Stomach (tissue), 9 donors: ENCODE results near the gene CA5A. TPM values are rescaled to one million over a fixed set of nuclear protein-coding genes. Genes with fewer than 3 reads are reported as not detected.
"Not testable (repeated sequence)": the region's sequence is repeated elsewhere in the genome, so short reads cannot be mapped to it uniquely, and the experiment has no call there.

ENCODE experiments used
- DNase-seq, 2 donors: peaks; one replicate each; pipeline versions ENCODE4 v3.0.0 to v3.0.0-alpha.2; 2013 to 2019
- H3K27ac ChIP-seq, 5 donors: fragments of 200-600 bp in 4 of 5; sonication (generic) in 4 of 5; one replicate each; pipeline ENCODE4 v1.5.1; 2013 to 2019; ENCODE audit warnings: mild to moderate bottlenecking in 1 of 5, moderate library complexity in 1 of 5
- H3K27me3 ChIP-seq, 3 donors: fragments of 200-600 bp; sonication (generic); one replicate each; pipeline ENCODE4 v1.5.1; 2017 to 2019; ENCODE audit warnings: mixed run types in 1 of 3
- H3K36me3 ChIP-seq, 4 donors: fragments of 200-600 bp; sonication (generic); 1 replicate in 3 of 4; 2 replicates in 1 of 4; pipeline ENCODE4 v1.5.1; 2016 to 2019
- H3K4me1 ChIP-seq, 4 donors: fragments of 200-600 bp; sonication (generic); one replicate each; pipeline ENCODE4 v1.5.1; 2016 to 2019
- H3K4me3 ChIP-seq, 4 donors: fragments of 200-600 bp; sonication (generic) in 3 of 4; one replicate each; pipeline ENCODE4 v1.5.1; 2016 to 2019; ENCODE audit warnings: mild to moderate bottlenecking in 1 of 4
- H3K9me3 ChIP-seq, 4 donors: fragments of 200-600 bp; sonication (generic); one replicate each; pipeline ENCODE4 v1.5.1; 2016 to 2019
- EP300 ChIP-seq: sonication (generic); formaldehyde crosslinking; IDR thresholded peaks from one replicate; pipeline ENCODE4 v1.6.1; 2017; ENCODE audit warnings: antibody characterized with exemption
- POLR2A ChIP-seq, 4 donors: fragments of 450-650 bp; IDR thresholded peaks; one replicate each; pipeline ENCODE4 v1.6.1; 2016; ENCODE audit warnings: antibody characterized with exemption in 4 of 4, control low read depth in 2 of 4, mild to moderate bottlenecking in 1 of 4, moderate library complexity in 1 of 4
- POLR2AphosphoS5 ChIP-seq, 3 donors: sonication (generic); formaldehyde crosslinking; IDR thresholded peaks; one replicate each; pipeline ENCODE4 v1.6.1; 2016; ENCODE audit warnings: antibody characterized with exemption in 3 of 3
- WGBS, 5 donors: extraction: QIAGEN DNeasy Blood & Tissue Kit in 3 of 5; methylation state at CpG; one replicate each; pipeline versions ENCODE4 v1.1.5 to v1.1.7; 2013 to 2018; 5-methylcytosine and 5-hydroxymethylcytosine counted together
- intact Hi-C: fragments of 100-400 bp; cut with DNase I; formaldehyde crosslinking; loops from one replicate; pipeline ENCODE4 v1.15.1; 2023; ENCODE audit warnings: low total_unique reads
- polyA plus RNA-seq, 3 donors: library from polyadenylated mRNA; stranded (reverse); fragments of 200-250 nt; gene quantifications; one replicate each; pipeline ENCODE4 v1.2.3, GENCODE V29; 2013
- total RNA-seq, 5 donors: library from RNA; depleted of rRNA; stranded (reverse); fragments of >200 nt; gene quantifications; one replicate each; pipeline versions ENCODE4 v1.1.0 to v1.2.3, GENCODE V29; 2014 to 2016
- TF ChIP-seq, protein P1 (sequence below), 7 experiments: fragments of 450-650 bp in 4 of 7; fragments of 200-600 bp in 3 of 7; sonication (generic) in 3 of 7; IDR thresholded peaks; one replicate each; pipeline ENCODE4 v1.5.1; 2016 to 2019; ENCODE audit warnings: antibody characterized with exemption in 7 of 7, control low read depth in 2 of 7, mild to moderate bottlenecking in 1 of 7
- donor health status: healthy with polysubstance abuse.
- donor health status: Bipolar disorder and iron deficiency.
- donor health status: healthy.

The CA5A gene
- total and polyA plus RNA-seq, 8 donors: not detected

DNA sequence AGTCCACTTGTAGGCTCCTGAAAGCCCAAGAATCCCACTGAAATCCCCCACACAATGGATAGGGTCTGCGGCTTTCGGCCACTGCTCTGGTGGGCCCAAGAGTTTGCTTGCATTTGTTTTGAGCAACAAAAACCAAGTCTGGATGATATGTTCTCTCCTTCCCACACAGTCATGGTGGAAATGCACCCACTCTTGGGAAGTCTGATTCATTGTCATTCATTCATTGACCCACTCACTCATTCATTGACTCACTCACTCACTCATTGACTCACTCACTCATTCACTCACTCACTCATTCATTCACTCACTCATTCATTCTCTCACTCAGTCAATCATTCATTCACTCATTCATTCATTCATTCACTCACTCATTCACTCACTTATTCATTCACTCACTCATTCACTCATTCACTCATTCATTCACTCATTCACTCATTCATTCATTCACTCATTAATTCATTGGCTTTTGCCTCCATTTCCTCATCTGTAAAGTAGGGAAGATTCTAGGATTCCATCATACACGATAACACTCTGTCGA is 2.2 kb upstream of the CA5A start:
- 96 to 100% (median 97%) methylated on average over 4 of the region's 4 CpGs for WGBS, 5 donors

DNA sequence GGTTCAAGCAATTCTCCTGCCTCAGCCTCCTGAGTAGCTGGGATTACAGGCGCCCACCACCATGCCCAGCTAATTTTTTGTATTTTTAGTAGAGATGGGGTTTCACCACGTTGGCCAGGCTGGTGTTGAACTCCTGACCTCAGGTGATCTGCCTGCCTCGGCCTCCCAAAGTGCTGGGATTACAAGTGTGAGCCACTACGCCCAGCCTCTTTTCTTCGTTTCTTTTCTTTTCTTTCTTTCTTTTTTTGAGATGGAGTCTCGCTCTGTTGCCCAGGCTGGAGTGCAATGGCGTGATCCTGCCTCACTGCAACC is 858 bp upstream of the CA5A start:
- intact Hi-C loops, H3K27ac ChIP-seq, H3K4me3 ChIP-seq, H3K36me3 ChIP-seq, DNase-seq, H3K9me3 ChIP-seq, H3K4me1 ChIP-seq, H3K27me3 ChIP-seq: not testable (repeated sequence)
- WGBS, 5 donors: 81 to 87% (median 84%) methylated on average over 7 of the region's 7 CpGs

More for the DNA sequence above, 2.2 kb upstream of the CA5A start:
- Histone ChIP-seq H3K36me3 (no peaks in the 10 kb centered on the region), H3K9me3 (no peaks in the 10 kb centered on the region), H3K27ac (no peak overlapping the region), H3K4me1 (no peaks in the 10 kb centered on the region), H3K4me3 (no peak overlapping the region), H3K27me3 (no peaks in the 10 kb centered on the region)
- TF ChIP-seq EP300 (no peak), POLR2A (IDR thresholded peaks at IDR 0.05) (no peak), POLR2AphosphoS5 (IDR thresholded peaks at IDR 0.05) (no peak)
- TF ChIP-seq, protein P1, sequence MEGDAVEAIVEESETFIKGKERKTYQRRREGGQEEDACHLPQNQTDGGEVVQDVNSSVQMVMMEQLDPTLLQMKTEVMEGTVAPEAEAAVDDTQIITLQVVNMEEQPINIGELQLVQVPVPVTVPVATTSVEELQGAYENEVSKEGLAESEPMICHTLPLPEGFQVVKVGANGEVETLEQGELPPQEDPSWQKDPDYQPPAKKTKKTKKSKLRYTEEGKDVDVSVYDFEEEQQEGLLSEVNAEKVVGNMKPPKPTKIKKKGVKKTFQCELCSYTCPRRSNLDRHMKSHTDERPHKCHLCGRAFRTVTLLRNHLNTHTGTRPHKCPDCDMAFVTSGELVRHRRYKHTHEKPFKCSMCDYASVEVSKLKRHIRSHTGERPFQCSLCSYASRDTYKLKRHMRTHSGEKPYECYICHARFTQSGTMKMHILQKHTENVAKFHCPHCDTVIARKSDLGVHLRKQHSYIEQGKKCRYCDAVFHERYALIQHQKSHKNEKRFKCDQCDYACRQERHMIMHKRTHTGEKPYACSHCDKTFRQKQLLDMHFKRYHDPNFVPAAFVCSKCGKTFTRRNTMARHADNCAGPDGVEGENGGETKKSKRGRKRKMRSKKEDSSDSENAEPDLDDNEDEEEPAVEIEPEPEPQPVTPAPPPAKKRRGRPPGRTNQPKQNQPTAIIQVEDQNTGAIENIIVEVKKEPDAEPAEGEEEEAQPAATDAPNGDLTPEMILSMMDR (IDR thresholded peaks at IDR 0.05): no peak
- intact Hi-C loops: no loop called here
- DNase-seq: no peak

DNA sequence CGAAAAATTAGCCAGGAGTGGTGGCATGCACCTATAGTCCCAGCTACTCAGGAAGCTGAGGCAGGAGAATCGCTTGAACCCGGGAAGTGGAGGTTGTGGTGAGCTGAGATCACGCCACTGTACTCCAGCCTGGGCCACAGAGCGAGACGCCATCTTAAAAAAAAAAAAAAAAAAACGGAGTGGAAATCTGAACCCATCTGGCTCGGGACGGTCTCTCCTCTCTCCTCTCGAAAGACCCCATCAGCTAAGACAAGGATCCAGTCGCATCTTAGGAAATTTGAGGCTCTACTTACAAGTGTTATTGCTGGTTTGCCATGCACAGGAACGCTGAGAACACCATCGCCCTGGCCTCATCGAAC is 334 bp downstream of the CA5A start:
- H3K27ac ChIP-seq, H3K4me1 ChIP-seq, intact Hi-C loops, H3K4me3 ChIP-seq, H3K9me3 ChIP-seq, DNase-seq, H3K27me3 ChIP-seq, H3K36me3 ChIP-seq: not testable (repeated sequence)
- 89 to 94% (median 92%) methylated on average over 11 to 14 of the region's 14 CpGs for WGBS, 5 donors

DNA sequence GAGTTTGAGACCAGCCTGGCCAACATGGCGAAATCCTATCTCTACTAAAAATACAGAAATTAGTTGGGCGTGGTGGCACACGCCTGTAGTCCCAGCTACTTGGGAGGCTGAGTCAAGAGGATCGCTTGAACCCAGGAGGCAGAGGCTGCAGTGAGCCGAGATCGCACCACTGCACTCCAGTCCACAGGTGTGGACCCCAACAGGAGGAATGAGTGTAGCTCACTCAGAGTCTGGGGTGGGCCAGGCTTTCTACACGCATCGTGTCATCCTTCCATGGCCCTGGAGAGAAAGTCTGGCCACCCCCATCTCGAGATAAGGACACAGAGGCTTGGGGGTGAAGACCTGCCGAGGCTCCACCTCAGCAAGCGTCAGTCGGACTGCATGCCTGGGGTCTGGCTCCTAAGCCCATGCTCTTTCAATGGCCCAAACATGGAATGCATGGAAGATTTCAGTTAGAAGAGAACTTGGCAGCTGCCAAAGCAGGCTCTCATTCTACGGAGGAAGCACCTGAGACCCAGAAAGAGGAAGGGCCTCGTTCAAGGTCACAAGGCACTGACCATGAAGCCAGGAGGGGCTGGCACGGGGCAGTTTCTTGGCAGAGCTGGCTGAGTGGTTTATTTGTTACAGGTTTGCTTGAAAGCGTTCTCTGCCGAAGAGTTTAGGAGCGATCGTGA is 1.4 kb downstream of the CA5A start:
- H3K27ac ChIP-seq, H3K36me3 ChIP-seq, H3K27me3 ChIP-seq, H3K4me3 ChIP-seq, intact Hi-C loops, H3K9me3 ChIP-seq, H3K4me1 ChIP-seq, DNase-seq: not testable (repeated sequence)
- WGBS, 5 donors: 83 to 89% (median 89%) methylated on average over 17 to 19 of the region's 19 CpGs

DNA sequence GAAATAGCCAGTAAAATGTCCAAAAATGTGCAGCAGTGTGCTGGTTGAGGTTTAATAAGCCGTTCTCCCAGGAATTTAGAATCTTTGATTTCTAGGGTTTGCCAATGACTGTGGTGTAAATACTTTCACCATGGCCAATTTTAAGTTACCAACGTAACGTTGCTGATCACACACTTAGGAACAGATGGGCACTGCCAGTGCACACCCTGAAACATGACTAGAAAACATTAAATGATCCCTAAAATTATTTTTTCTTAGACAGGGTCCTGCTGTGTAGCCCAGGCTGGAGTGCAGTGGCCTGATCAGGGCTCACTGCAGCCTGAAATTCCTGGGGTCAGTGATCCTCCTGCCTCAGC is 3.2 kb downstream of the CA5A start:
- TF ChIP-seq EP300 (no peak), POLR2AphosphoS5 (IDR thresholded peaks at IDR 0.05) (no peak), POLR2A (IDR thresholded peaks at IDR 0.05) (no peak)
- TF ChIP-seq, protein P1 (IDR thresholded peaks at IDR 0.05): no peak
- no peak overlapping the region for H3K27ac ChIP-seq
- H3K4me1 ChIP-seq: no peaks in the 10 kb centered on the region
- H3K36me3 ChIP-seq: no peaks in the 10 kb centered on the region
- no peaks in the 10 kb centered on the region for H3K9me3 ChIP-seq
- H3K4me3 ChIP-seq: no peak overlapping the region
- WGBS, 5 donors: 84 to 93% (median 92%) methylated on average over 3 of the region's 3 CpGs
- DNase-seq: no peak
- intact Hi-C loops: no loop called here
- peaks cover 0 to 9% (median 0%) of the 10 kb centered on the region in 3 donors for H3K27me3 ChIP-seq

DNA sequence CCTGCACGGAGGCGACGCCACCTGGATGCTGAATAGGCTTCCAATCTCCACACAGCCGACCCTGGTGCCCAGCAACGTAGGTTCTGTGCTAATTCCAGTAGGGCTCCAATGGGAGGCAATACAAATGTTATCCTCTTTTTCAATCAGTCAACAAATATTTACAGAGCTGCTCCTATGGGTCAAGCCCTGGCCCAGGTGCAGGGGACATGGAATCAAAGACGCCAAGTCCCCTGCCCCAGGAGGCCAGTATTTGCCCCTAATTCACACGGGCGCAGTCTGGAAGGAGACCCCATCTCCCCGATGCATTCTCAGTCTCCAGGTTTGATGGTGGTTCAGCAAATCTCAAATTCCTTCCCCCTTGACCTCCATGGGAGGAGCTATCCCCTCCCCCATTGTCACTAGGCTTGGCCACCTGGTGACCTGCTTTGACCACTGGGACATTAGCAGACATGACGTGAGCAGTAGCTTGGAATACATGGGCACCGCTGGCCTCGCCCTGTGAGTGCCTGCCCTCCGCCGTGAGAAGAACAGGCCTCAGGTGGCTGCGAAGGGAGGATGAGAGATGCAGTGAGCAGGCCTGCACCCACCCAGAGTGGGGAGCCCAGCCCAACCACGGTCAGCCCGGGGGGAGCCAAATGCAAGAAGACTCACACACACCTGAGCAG is 3.7 kb downstream of the CA5A start:
- H3K4me1 ChIP-seq, H3K4me3 ChIP-seq, intact Hi-C loops, H3K27ac ChIP-seq, DNase-seq, H3K36me3 ChIP-seq, H3K9me3 ChIP-seq, H3K27me3 ChIP-seq: not testable (repeated sequence)
- WGBS, 5 donors: 63 to 84% (median 68%) methylated on average over 15 to 17 of the region's 17 CpGs
